SK-N-SH treated with all-trans-retinoic acid at 6 μM for 48 hours (cell line): ENCODE results near the gene N4BP2.

Source experiments
- ATAC-seq: fragments of 200-7000 bp; cut with Tn5 transposase; 3 replicates; pipeline ENCODE4 v1.9.1; 2020; ENCODE audit warnings: mild to moderate bottlenecking, moderate library complexity
- ARNTL ChIP-seq: fragments of 450-650 bp; formaldehyde crosslinking; IDR thresholded peaks from 2 replicates; pipeline ENCODE4 v1.5.0; 2020; ENCODE audit warnings: low read depth, mild to moderate bottlenecking, moderate library complexity, borderline replicate concordance
- BACH2 ChIP-seq: fragments of 250-450 bp; sonication (Bioruptor Pico); IDR thresholded peaks from 2 replicates; pipeline ENCODE4 v1.9.0; 2021; ENCODE audit warnings: mild to moderate bottlenecking, borderline replicate concordance
- CSDC2 ChIP-seq: fragments of 250-450 bp; sonication (Bioruptor Pico); IDR thresholded peaks from 2 replicates; pipeline ENCODE4 v1.5.0; 2020; ENCODE audit warnings: mild to moderate bottlenecking, moderate library complexity
- CSRNP3 ChIP-seq: fragments of 250-450 bp; sonication (Bioruptor Pico); IDR thresholded peaks from 2 replicates; pipeline ENCODE4 v1.5.1; 2021; ENCODE audit warnings: mild to moderate bottlenecking, moderate library complexity
- ESRRG ChIP-seq: fragments of 250-450 bp; sonication (Bioruptor Pico); IDR thresholded peaks from 2 replicates; pipeline ENCODE4 v1.6.1; 2021; ENCODE audit warnings: mild to moderate bottlenecking
- ISL1 ChIP-seq: fragments of 250-450 bp; sonication (Bioruptor Pico); IDR thresholded peaks from 2 replicates; pipeline ENCODE4 v2.1.2; 2022; ENCODE audit warnings: mild to moderate bottlenecking, moderate library complexity
- OSR1 ChIP-seq: fragments of 250-450 bp; sonication (Bioruptor Pico); IDR thresholded peaks from 2 replicates; pipeline ENCODE4 v1.8.0; 2022; ENCODE audit warnings: moderate library complexity, mild to moderate bottlenecking, inconsistent platforms
- POU6F1 ChIP-seq: fragments of 250-450 bp; sonication (Bioruptor Pico); IDR thresholded peaks from 2 replicates; pipeline ENCODE4 v1.8.0; 2021; ENCODE audit warnings: low read depth, mild to moderate bottlenecking, moderate library complexity, borderline replicate concordance
- PPARA ChIP-seq: fragments of 250-450 bp; sonication (Bioruptor Pico); IDR thresholded peaks from 2 replicates; pipeline ENCODE4 v1.5.0; 2020; ENCODE audit warnings: mild to moderate bottlenecking, borderline replicate concordance
- RARB ChIP-seq: fragments of 250-450 bp; sonication (Bioruptor Pico); IDR thresholded peaks from 2 replicates; pipeline ENCODE4 v1.8.0; 2021; ENCODE audit warnings: mild to moderate bottlenecking, moderate library complexity
- SNAI2 ChIP-seq: fragments of 250-450 bp; sonication (Bioruptor Pico); IDR thresholded peaks from 2 replicates; pipeline ENCODE4 v1.5.0; 2020; ENCODE audit warnings: mild to moderate bottlenecking, moderate library complexity
- TCF4 ChIP-seq: fragments of 250-450 bp; sonication (Bioruptor Pico); IDR thresholded peaks from 2 replicates; pipeline ENCODE4 v1.8.0; 2021; ENCODE audit warnings: mild to moderate bottlenecking, moderate library complexity, borderline replicate concordance
- TOX ChIP-seq: fragments of 250-450 bp; sonication (Bioruptor Pico); IDR thresholded peaks from 2 replicates; pipeline ENCODE4 v1.8.0; 2021; ENCODE audit warnings: mild to moderate bottlenecking, moderate library complexity, borderline replicate concordance
- TSHZ2 ChIP-seq: fragments of 250-450 bp; sonication (Bioruptor Pico); IDR thresholded peaks from 2 replicates; pipeline ENCODE4 v1.5.0; 2020; ENCODE audit warnings: mild to moderate bottlenecking, moderate library complexity
- ZC3H10 ChIP-seq: fragments of 250-450 bp; sonication (Bioruptor Pico); IDR thresholded peaks from 2 replicates; pipeline ENCODE4 v1.5.1; 2021; ENCODE audit warnings: mild to moderate bottlenecking, moderate library complexity
- ZFP3 ChIP-seq: fragments of 250-450 bp; sonication (Bioruptor Pico); IDR thresholded peaks from 2 replicates; pipeline ENCODE4 v1.5.0; 2020; ENCODE audit warnings: mild to moderate bottlenecking, moderate library complexity
- ZFP30 ChIP-seq: fragments of 450-650 bp; formaldehyde crosslinking; IDR thresholded peaks from 2 replicates; pipeline ENCODE4 v1.5.0; 2022; ENCODE audit warnings: mild to moderate bottlenecking, moderate library complexity
- ZNF565 ChIP-seq: fragments of 450-650 bp; formaldehyde crosslinking; conservative IDR thresholded peaks from 2 replicates; pipeline ENCODE4 v1.5.0; 2020; ENCODE audit warnings: low read depth, mild to moderate bottlenecking, moderate library complexity
- ZNF70 ChIP-seq: fragments of 450-650 bp; formaldehyde crosslinking; IDR thresholded peaks from 2 replicates; pipeline ENCODE4 v1.5.0; 2020; ENCODE audit warnings: mild to moderate bottlenecking, moderate library complexity
- ZNF8 ChIP-seq: fragments of 450-650 bp; formaldehyde crosslinking; IDR thresholded peaks from 2 replicates; pipeline ENCODE4 v1.5.0; 2020; ENCODE audit warnings: mild to moderate bottlenecking, moderate library complexity
- TF ChIP-seq, protein P1 (sequence below): fragments of 250-450 bp; sonication (Bioruptor Pico); IDR thresholded peaks from 2 replicates; pipeline ENCODE4 v1.8.0; 2020; ENCODE audit warnings: mild to moderate bottlenecking, moderate library complexity, borderline replicate concordance
- TF ChIP-seq, protein P2 (sequence below): fragments of 250-450 bp; sonication (Bioruptor Pico); IDR thresholded peaks from 2 replicates; pipeline ENCODE4 v1.5.1; 2020; ENCODE audit warnings: low read depth, mild to moderate bottlenecking, moderate library complexity

Gene N4BP2

GRCh38 chr4:40201898-40202297 is 145.2 kb downstream of the N4BP2 start (continued):
- TF ChIP-seq TOX (CRISPR knock-in tag), result no peak

GRCh38 chr4:40202474-40202873 is 145.8 kb downstream of the N4BP2 start:
- no peak for ATAC-seq
- TF ChIP-seq ZFP3 (CRISPR knock-in tag) (no peak), PPARA (CRISPR knock-in tag) (no peak), ZNF565 (CRISPR knock-in tag) (no peak), ZNF8 (CRISPR knock-in tag) (no peak), POU6F1 (CRISPR knock-in tag) (no peak), ZNF70 (CRISPR knock-in tag) (no peak), ZC3H10 (no peak), RARB (CRISPR knock-in tag) (no peak), TOX (CRISPR knock-in tag) (no peak), ARNTL (no peak), TSHZ2 (CRISPR knock-in tag) (no peak), CSDC2 (CRISPR knock-in tag) (no peak), CSRNP3 (no peak), TCF4 (CRISPR knock-in tag) (no peak), SNAI2 (CRISPR knock-in tag) (no peak), BACH2 (CRISPR knock-in tag) (no peak), OSR1 (no peak), ZFP30 (CRISPR knock-in tag) (no peak)
- TF ChIP-seq, protein P1, sequence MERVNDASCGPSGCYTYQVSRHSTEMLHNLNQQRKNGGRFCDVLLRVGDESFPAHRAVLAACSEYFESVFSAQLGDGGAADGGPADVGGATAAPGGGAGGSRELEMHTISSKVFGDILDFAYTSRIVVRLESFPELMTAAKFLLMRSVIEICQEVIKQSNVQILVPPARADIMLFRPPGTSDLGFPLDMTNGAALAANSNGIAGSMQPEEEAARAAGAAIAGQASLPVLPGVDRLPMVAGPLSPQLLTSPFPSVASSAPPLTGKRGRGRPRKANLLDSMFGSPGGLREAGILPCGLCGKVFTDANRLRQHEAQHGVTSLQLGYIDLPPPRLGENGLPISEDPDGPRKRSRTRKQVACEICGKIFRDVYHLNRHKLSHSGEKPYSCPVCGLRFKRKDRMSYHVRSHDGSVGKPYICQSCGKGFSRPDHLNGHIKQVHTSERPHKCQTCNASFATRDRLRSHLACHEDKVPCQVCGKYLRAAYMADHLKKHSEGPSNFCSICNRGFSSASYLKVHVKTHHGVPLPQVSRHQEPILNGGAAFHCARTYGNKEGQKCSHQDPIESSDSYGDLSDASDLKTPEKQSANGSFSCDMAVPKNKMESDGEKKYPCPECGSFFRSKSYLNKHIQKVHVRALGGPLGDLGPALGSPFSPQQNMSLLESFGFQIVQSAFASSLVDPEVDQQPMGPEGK, result no peak
- TF ChIP-seq, protein P2, sequence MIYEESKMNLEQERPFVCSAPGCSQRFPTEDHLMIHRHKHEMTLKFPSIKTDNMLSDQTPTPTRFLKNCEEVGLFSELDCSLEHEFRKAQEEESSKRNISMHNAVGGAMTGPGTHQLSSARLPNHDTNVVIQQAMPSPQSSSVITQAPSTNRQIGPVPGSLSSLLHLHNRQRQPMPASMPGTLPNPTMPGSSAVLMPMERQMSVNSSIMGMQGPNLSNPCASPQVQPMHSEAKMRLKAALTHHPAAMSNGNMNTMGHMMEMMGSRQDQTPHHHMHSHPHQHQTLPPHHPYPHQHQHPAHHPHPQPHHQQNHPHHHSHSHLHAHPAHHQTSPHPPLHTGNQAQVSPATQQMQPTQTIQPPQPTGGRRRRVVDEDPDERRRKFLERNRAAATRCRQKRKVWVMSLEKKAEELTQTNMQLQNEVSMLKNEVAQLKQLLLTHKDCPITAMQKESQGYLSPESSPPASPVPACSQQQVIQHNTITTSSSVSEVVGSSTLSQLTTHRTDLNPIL (CRISPR knock-in tag), result no peak

- no peak for ATAC-seq
- TF ChIP-seq, protein P2 (CRISPR knock-in tag), result no peak
- TF ChIP-seq OSR1 (no peak), TSHZ2 (CRISPR knock-in tag) (no peak), ZFP30 (CRISPR knock-in tag) (no peak), BACH2 (CRISPR knock-in tag) (no peak), ZNF565 (CRISPR knock-in tag) (no peak), ZFP3 (CRISPR knock-in tag) (no peak), ZNF8 (CRISPR knock-in tag) (no peak), CSRNP3 (no peak), ZNF70 (CRISPR knock-in tag) (no peak), ESRRG (no peak), ZC3H10 (no peak), ISL1 (CRISPR knock-in tag) (no peak), CSDC2 (CRISPR knock-in tag) (no peak)
Observed at GRCh38 chr4:40204507-40205258, 148.0 kb downstream of the N4BP2 start.
